ENCODE measurements around the gene RPS6KA2. TPM values are rescaled to one million over a fixed set of nuclear protein-coding genes. Genes with fewer than 3 reads are reported as not detected.
A peak's percentile ranks its signal among the peaks of the same experiment; 100 is the strongest.

The RPS6KA2 gene
- total and polyA plus RNA-seq, 2 experiments from 2014 or later = 45.1 to 49.0 TPM

- Histone ChIP-seq H3K9me3 (ENCODE audit: low read depth) (no peaks in the 10 kb centered on the region), H3K36me3 (ENCODE audit: low read depth) (no peaks in the 10 kb centered on the region), H3K4me1 (ENCODE audit: insufficient read depth) (peaks cover 20% of the 10 kb centered on the region), H3K4me3 (no peak overlapping the region), H3K27me3 (replicated peaks; ENCODE audit: insufficient read depth) (no peaks in the 10 kb centered on the region), H4K20me1 (ENCODE audit: insufficient read depth) (no peaks in the 10 kb centered on the region), H3K4me2 (ENCODE audit: unreplicated experiment) (no peak overlapping the region), H3K9ac (no peak overlapping the region), H3K27ac (no peak overlapping the region), H3K79me2 (ENCODE audit: insufficient read depth) (no peaks in the 10 kb centered on the region), H3K9me2 (ENCODE audit: insufficient read depth) (no peaks in the 10 kb centered on the region), H2AFZ (no peak overlapping the region), H3F3A (ENCODE audit: insufficient read depth) (peaks cover 24% of the 10 kb centered on the region)
- TF ChIP-seq EZH2phosphoT487 (IDR thresholded peaks at IDR 0.05; ENCODE audit: insufficient read depth, low read depth) (no peak), EZH2 (IDR thresholded peaks at IDR 0.05; ENCODE audit: insufficient read depth, poor library complexity, severe bottlenecking) (no peak)
- DNase-seq = peak; percentile 25
- 79 to 83% methylated on average over 26 of the region's 26 CpGs for WGBS, 2 experiments (ENCODE audit: low coverage in 1 of 2, low lambda C conversion rate in 2 of 2, missing lambda C conversion rate in 2 of 2)
- in situ Hi-C loops (cut with MboI) = no loop called here
Observed at GRCh38 chr6:166633732-166634535, 6.9 kb upstream of the RPS6KA2 start.

DNA sequence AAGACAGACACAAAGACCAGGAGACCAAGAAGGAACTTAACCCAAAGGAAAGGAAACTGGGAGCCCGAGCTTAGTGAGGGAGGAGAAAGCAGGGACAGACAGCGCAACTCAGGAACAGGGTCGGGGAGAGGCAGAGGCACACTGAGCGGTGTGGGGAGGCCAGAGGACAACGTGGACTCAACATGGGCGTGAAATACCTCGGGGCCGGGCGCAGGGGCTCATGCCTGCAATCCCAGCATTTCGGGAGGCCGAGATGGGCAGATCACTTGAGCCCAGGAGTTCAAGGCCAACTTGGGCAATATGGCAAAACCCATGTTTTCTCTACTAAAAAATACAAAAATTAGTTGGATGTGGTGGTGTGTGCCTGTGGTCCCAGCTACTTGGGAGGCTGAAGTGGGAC, 5.7 kb upstream of the RPS6KA2 start:
- Histone ChIP-seq H3K9me3 (ENCODE audit: low read depth) (no peaks in the 10 kb centered on the region), H3K9ac (no peak overlapping the region), H3K27me3 (replicated peaks; ENCODE audit: insufficient read depth) (no peaks in the 10 kb centered on the region), H3F3A (ENCODE audit: insufficient read depth) (peaks cover 24% of the 10 kb centered on the region), H3K4me3 (no peak overlapping the region), H3K79me2 (ENCODE audit: insufficient read depth) (no peaks in the 10 kb centered on the region), H3K36me3 (ENCODE audit: low read depth) (no peaks in the 10 kb centered on the region), H3K27ac (no peak overlapping the region), H4K20me1 (ENCODE audit: insufficient read depth) (no peaks in the 10 kb centered on the region), H2AFZ (no peak overlapping the region), H3K4me1 (ENCODE audit: insufficient read depth) (peaks cover 29% of the 10 kb centered on the region), H3K4me2 (ENCODE audit: unreplicated experiment) (no peak overlapping the region), H3K9me2 (ENCODE audit: insufficient read depth) (no peaks in the 10 kb centered on the region)
- in situ Hi-C loops (cut with MboI) = no loop called here
- DNase-seq = no peak
- TF ChIP-seq EZH2 (IDR thresholded peaks at IDR 0.05; ENCODE audit: insufficient read depth, poor library complexity, severe bottlenecking) (no peak), EZH2phosphoT487 (IDR thresholded peaks at IDR 0.05; ENCODE audit: insufficient read depth, low read depth) (no peak)
- WGBS, 2 experiments (ENCODE audit: low coverage in 1 of 2, low lambda C conversion rate in 2 of 2, missing lambda C conversion rate in 2 of 2) = 90 to 91% methylated on average over 11 of the region's 11 CpGs

DNA sequence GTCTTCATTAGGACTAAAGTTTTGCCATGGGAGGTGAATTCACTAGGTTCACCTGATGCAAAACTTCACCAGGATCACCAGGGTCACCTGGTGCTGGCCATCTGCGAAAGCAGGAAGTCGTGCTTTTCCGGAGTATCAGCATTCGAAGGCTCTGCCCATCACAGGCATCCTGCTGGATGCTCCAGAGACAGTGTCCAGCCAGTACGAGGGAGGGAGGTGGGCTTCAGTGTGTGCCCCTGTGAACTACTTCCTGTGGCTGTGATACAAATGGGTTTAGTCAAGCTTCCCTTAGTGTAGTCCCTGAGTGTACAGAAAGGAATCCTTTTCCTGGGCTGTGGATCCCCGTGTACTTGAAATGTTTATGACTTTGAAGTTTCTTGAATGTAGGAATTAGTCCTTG, 3.4 kb upstream of the RPS6KA2 start:
- H2AFZ ChIP-seq = no peak overlapping the region
- no peaks in the 10 kb centered on the region for H3K9me3 ChIP-seq (ENCODE audit: low read depth)

DNA sequence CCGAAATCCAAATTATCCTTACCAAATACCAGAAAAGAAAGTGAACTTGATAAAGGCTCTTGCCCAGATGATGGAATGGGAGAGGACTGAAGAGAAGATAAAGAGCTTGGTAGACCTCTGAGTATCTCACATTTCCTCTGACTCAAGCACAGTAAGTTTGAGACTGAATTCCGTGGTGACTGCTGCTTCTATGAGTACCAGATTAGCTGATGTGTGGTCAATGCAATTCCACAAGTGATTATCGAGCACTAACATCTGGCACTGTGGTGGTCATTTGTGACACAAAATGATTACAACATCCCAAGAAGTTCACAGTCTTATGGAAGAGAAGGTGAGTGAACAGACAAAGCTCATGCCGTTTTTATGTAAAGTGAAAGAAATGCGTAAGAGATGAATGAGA, 2.6 kb upstream of the RPS6KA2 start:
- H3K9me2 ChIP-seq (ENCODE audit: insufficient read depth) = no peaks in the 10 kb centered on the region
- no peak overlapping the region for H3K9ac ChIP-seq
- WGBS, 2 experiments (ENCODE audit: low coverage in 1 of 2, low lambda C conversion rate in 2 of 2, missing lambda C conversion rate in 2 of 2) = 41 to 43% methylated on average over 5 of the region's 5 CpGs
- H3K9me3 ChIP-seq (ENCODE audit: low read depth) = no peaks in the 10 kb centered on the region
- H3K36me3 ChIP-seq (ENCODE audit: low read depth) = no peaks in the 10 kb centered on the region
- peak; percentile 85 for DNase-seq
- peak overlapping the region; percentile 53 for H3K4me2 ChIP-seq (ENCODE audit: unreplicated experiment)
- no peaks in the 10 kb centered on the region for H3K27me3 ChIP-seq (replicated peaks; ENCODE audit: insufficient read depth)
- peak overlapping the region; percentile 19; the same call in 1 of the 2 replicates for H3K27ac ChIP-seq
- TF ChIP-seq EZH2phosphoT487 (IDR thresholded peaks at IDR 0.05; ENCODE audit: insufficient read depth, low read depth) (no peak), EZH2 (IDR thresholded peaks at IDR 0.05; ENCODE audit: insufficient read depth, poor library complexity, severe bottlenecking) (no peak)
- H4K20me1 ChIP-seq (ENCODE audit: insufficient read depth) = no peaks in the 10 kb centered on the region
- H3K4me3 ChIP-seq = no peak overlapping the region
- peaks cover 31% of the 10 kb centered on the region for H3K4me1 ChIP-seq (ENCODE audit: insufficient read depth)
- in situ Hi-C loops (cut with MboI) = no loop called here
- H3K79me2 ChIP-seq (ENCODE audit: insufficient read depth) = peaks cover 15% of the 10 kb centered on the region
- no peak overlapping the region for H2AFZ ChIP-seq
- H3F3A ChIP-seq (ENCODE audit: insufficient read depth) = peaks cover 27% of the 10 kb centered on the region

More for the DNA sequence above, 3.4 kb upstream of the RPS6KA2 start:
- Histone ChIP-seq H3K27me3 (replicated peaks; ENCODE audit: insufficient read depth) (no peaks in the 10 kb centered on the region), H3K27ac (no peak overlapping the region), H3F3A (ENCODE audit: insufficient read depth) (peaks cover 23% of the 10 kb centered on the region), H3K4me3 (no peak overlapping the region), H3K4me1 (ENCODE audit: insufficient read depth) (peaks cover 26% of the 10 kb centered on the region), H3K9ac (no peak overlapping the region), H3K36me3 (ENCODE audit: low read depth) (no peaks in the 10 kb centered on the region), H4K20me1 (ENCODE audit: insufficient read depth) (no peaks in the 10 kb centered on the region), H3K4me2 (ENCODE audit: unreplicated experiment) (no peak overlapping the region), H3K79me2 (ENCODE audit: insufficient read depth) (peaks cover 13% of the 10 kb centered on the region), H3K9me2 (ENCODE audit: insufficient read depth) (no peaks in the 10 kb centered on the region)
- 89 to 90% methylated on average over 6 of the region's 6 CpGs for WGBS, 2 experiments (ENCODE audit: low coverage in 1 of 2, low lambda C conversion rate in 2 of 2, missing lambda C conversion rate in 2 of 2)
- in situ Hi-C loops (cut with MboI) = no loop called here
- TF ChIP-seq EZH2 (IDR thresholded peaks at IDR 0.05; ENCODE audit: insufficient read depth, poor library complexity, severe bottlenecking) = no peak
- TF ChIP-seq EZH2phosphoT487 (IDR thresholded peaks at IDR 0.05; ENCODE audit: insufficient read depth, low read depth) = no peak
- DNase-seq = no peak

Measured in GM23248 (cell line).